GM19372 (cell line): Measurements from ENCODE around the gene PARK7.

Experiments used
- ATAC-seq: cut with Tn5 transposase; IDR thresholded peaks from one replicate; pipeline ENCODE4 v1.9.1; 2021; ENCODE audit warnings: mild to moderate bottlenecking, low read depth, moderate library complexity; ENCODE audit not compliant: unreplicated experiment

Gene PARK7

GRCh38 chr1:7975212-7975865 is 13.8 kb downstream of the PARK7 start:
- no peak for ATAC-seq

GRCh38 chr1:7980984-7981383 is 19.5 kb downstream of the PARK7 start:
- no peak for ATAC-seq

- ATAC-seq: no peak
Observed at GRCh38 chr1:7983086-7983778, 21.7 kb downstream of the PARK7 start.

- ATAC-seq: no peak
Observed at GRCh38 chr1:7984811-7985210, 23.3 kb downstream of the PARK7 start.

- ATAC-seq: no peak
Observed at GRCh38 chr1:7985851-7986612, 24.5 kb downstream of the PARK7 start.

- no peak for ATAC-seq
Observed at GRCh38 chr1:7987528-7987927, 26.0 kb downstream of the PARK7 start.

GRCh38 chr1:7988576-7988975 is 27.1 kb downstream of the PARK7 start:
- no peak for ATAC-seq

GRCh38 chr1:7989762-7990428 is 28.4 kb downstream of the PARK7 start:
- ATAC-seq: no peak

- ATAC-seq: no peak
Observed at GRCh38 chr1:7991504-7992440, 30.3 kb downstream of the PARK7 start.

- no peak for ATAC-seq
Observed at GRCh38 chr1:7992885-7993284, 31.4 kb downstream of the PARK7 start.

GRCh38 chr1:7993593-7994479 is 32.3 kb downstream of the PARK7 start:
- ATAC-seq: peak; percentile 84

GRCh38 chr1:7994827-7995226 is 33.3 kb downstream of the PARK7 start:
- no peak for ATAC-seq

- ATAC-seq: no peak
Observed at GRCh38 chr1:7995437-7995836, 33.9 kb downstream of the PARK7 start.

- ATAC-seq: no peak
Observed at GRCh38 chr1:8002329-8002910, 40.9 kb downstream of the PARK7 start.

- ATAC-seq: no peak
Observed at GRCh38 chr1:8002921-8003320, 41.4 kb downstream of the PARK7 start.

GRCh38 chr1:8003438-8004112 is 42.1 kb downstream of the PARK7 start:
- no peak for ATAC-seq

GRCh38 chr1:8004113-8004802 is 42.7 kb downstream of the PARK7 start:
- no peak for ATAC-seq
